Activated CD8-positive, alpha-beta memory T cell treated with anti-CD3 and anti-CD28 coated beads for 4 hours (primary cell): Measurements from ENCODE around the gene AGBL4.
"Not testable (repeated sequence)": the region's sequence is repeated elsewhere in the genome, so short reads cannot be mapped to it uniquely, and the experiment has no call there.

ENCODE experiments used
- DNase-seq, 2 donors: peaks; one replicate each; pipeline ENCODE4 v3.0.0-alpha.2; 2020; ENCODE audit warnings: low read depth in 2 of 2

AGBL4 gene

DNA sequence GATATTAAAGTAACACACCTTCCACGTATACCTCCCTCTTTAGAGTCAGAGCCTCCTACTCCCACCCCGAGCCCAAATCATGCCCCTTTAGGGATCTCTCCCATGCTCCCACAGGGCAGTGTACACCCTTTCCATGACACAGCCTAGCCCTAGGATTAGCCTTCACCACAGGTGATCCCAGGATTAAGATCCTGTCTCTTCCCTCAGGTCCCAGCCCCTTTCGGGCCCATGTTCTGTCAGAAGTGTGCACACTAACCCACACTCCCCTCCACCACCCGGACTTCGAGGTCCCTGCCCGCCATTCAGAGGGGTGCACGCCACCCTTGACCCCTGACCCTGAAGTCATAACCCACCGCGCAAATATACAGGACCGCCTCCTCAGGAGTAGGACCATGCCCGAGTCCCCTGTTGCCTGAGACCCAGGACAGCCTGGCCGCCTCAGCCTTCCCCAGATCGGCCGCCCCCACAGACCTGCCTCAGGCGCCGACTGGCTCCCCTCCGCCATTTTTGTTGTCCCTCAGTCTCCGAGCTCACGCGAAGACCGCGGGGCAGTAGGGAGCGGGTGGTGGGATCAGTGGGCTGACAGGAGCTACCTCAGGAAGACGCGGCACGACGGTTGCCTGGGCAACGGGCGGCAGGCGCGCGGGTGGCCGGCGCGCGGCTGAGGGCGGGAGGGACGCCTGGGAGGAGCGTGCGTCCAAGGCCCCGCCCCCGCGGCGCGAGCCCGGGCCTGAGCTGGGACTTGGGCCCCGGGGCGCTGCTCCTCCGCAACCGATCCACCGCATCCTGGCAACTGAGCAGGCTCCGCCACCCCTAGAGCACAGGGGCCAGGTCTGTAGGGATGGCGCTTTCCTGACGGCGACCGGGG lies at the start of gene AGBL4:
AGBL4 (minus strand) TSS at position 663 of the 868 bp plus-strand sequence.
- DNase-seq = no peak

DNA sequence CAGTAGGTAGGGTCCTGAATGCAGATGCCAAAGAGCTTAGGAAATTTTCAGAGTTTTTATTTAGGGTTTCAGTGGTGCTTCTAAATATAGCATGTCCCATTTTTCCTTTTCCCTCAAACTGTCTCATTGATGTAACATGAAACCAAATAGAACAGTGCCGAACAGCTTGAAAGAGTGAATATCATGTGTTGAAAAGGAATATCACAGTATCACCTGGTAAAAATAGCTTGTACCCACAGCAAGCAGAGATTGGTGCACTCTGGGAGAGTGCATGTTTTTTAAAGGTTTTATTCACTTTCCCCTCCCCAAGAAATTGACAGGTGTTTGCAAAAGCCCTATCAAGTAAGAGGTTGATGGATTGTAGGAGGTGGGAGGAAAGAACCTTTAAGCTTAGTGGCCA lies 43.1 kb upstream of the AGBL4 start:
- DNase-seq = no peak

DNA sequence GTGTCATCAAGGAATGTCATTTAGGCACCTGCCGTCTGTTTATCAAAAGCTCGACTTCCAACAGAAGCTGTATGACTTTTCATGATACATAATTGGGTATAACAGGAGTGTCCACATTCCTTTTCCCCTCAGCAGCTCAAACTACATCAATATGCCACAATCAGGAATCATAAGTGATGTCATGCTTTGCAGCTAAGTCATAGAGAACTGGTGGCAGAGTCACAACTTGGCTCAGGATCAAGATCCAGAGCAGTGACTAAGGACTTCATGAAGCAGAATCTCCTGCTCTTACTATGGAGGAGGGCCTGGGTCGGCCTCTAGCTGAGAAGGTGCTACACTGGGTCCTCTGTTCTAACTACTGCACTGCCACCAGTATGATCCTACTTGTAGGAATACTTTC lies 36.5 kb upstream of the AGBL4 start:
- DNase-seq = no peak

- DNase-seq = no peak
Measured at GRCh38 chr1:50048791-50049190, 25.0 kb upstream of the AGBL4 start.

DNA sequence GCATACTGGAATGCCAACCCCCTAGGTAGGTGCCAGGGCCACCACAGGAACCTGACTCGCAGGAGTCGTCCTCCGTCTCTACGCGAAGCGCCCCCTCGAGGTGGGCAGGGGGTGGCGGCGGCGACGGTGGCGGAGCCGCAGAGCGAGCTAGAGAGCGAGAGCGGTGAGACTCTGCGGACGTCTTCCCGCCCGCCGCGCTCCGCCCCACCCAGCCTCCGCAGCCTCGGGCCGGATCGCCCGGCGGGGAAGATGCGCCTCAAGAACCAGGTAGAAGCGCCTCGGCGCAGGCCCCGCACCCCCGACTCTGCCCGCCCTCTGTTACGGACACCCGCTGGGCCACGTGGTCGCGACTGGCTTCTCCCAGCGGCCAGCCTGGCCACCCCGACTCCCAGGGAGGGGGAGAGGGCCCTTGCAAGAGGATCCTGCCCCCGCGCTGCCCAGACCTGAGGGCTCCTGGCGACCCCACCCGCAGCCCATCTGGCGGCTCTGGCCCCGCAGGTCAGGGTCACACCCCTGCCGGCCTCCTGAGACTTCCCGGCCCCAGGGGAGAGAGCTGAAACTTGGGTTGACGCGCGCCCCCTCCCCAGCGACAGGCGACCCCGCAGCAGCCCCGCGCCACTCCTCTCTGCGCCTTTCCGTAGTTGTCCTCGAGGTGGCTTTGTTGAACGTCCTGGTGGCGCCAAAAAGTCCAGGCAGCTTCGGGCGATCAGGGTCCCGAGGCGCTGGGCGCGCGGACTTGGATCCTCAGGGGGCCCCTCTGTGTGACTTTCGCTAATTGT lies 24.4 kb upstream of the AGBL4 start:
- no peak for DNase-seq

DNA sequence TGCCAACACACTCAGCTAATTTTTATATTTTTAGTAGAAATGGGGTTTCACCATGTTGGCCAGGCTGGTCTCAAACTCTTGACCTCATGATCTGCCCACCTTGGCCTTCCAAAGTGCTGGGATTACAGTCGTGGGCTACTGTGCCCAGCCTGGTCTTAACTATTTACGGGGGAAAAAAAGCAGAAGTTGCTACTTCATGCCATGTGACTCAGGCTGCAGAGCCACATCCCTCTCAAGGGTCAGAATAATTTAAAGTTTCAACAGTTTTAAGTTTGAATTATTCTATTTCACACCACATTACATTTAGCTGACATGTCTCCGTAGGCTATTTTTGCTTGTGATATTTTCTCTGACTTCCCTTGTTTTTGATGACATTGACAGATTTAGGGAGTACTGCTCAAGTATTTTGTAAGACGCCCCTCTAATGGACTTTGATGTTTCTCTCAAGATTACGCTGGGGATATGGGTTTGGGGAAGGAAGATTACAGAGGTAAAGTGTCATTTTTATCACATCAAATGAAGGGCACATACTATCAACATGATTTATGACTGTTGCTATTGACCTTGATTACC lies 14.6 kb upstream of the AGBL4 start:
- no peak for DNase-seq

- no peak for DNase-seq
Measured at GRCh38 chr1:50027794-50028193, 4.0 kb upstream of the AGBL4 start.

GRCh38 chr1:49995734-49996133 lies 28.0 kb downstream of the AGBL4 start:
- no peak for DNase-seq

DNA sequence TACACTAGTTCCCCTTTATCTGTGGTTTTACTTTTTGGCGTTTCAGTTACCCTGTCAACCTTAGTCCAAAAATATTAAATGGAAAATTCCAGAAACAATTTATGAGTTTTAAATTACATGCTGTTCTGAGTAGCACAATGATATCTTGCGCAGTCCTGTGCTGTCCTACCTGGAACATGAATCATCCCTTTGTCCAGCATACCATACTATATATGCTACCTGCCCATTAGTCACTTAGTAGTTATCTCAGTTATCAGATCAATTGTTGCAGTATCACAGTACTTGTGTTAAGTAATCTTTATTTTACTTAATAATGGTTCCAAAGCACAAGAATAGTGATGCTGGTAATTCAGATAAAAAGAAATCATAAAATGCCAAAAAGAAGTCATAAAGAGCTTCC lies 52.7 kb downstream of the AGBL4 start:
- no peak for DNase-seq

GRCh38 chr1:49951385-49951784 lies 72.4 kb downstream of the AGBL4 start:
- no peak for DNase-seq

DNA sequence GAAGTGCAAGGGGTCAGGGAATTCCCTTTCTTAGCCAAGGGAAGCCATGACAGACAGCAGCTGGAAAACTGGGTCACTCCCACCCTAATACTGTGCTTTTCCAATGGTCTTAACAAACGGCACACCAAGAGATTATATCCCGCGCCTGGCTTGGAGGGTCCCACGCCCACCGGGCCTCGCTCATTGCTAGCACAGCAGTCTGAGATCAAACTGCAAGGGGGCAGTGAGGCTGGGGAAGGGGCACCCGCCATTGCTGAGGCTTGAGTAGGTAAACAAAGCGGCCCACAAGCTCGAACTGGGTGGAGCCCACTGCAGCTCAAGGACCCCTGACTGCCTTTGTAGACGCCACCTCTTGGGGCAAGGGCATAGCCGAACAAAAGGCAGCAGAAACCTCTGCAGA lies 108.5 kb downstream of the AGBL4 start:
- not testable (repeated sequence) for DNase-seq

DNA sequence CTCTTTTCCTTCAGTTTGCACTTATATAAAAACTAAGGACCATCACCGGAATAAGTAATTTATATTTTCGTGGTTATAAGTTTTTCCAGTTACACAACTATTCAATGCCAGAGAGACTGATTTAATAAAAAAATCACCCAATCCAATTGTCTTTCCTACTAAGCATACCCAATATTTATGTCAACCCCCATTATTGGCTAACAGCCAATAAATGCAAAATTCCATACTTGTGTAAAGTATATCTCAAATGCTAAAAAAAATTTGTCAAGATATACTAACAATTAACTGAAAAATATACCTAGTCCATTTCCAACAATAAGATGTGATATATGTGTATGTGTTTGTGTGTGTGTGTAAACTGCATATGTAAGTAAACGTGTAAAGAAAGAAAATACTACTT lies 117.4 kb downstream of the AGBL4 start:
- no peak for DNase-seq

DNA sequence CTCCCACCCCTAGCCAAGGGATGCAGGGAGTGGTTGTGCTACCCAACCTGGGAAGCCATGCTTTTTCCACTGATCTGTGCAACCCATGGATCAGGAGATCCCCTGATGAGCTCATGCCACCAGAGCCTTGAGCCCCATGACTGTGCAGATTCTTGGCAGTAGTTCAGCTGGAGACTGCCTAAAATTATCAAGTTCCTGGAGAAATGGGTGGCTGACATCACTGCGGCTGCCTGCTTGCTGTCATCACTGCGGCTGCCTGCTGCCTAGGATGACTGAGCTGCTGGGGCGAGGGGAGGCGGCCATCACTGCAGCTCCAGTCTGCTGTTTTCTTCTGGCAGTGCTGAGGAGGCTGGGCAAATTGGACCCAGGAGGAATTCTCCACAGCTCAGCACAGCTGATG lies 159.2 kb downstream of the AGBL4 start:
- DNase-seq = no peak

DNA sequence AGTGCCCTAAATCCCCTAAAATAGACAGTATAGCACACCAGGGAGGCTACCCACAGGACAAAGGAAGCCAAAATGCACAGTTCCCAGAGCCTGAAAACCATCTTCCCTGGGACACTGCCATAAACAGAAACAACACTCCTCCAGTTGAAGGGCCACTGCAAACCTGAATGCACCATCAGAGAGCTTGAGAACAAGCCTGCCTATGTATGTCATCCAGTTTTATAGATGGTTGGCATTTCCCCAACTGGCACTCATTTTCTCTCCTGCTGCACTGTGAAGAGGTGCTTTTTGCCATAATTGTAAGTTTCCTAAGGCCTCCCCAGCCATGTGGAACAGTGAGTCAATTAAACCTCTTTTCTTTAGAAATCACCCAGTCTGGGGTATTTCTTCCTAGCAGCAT lies 169.0 kb downstream of the AGBL4 start:
- no peak for DNase-seq

GRCh38 chr1:49842596-49842995 lies 181.2 kb downstream of the AGBL4 start:
- no peak for DNase-seq

DNA sequence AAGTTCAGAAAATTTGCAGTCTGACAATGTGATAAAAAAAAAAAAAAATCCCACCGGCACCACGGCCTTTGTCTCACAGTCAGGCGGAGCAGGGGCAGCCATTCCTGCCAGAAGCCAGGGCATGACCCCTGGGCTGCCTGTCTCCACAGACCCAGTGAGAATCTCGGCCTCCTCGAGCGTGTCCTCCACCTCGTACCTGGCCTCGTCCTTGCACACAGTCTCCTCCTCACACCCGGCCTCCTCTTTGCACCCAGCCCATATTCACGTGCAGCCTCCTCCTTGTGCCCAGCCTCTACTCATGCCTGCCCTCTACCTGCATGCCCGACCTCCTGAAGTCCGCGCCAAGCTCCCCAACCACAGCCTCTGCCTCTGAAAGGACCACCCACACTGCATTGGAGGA lies 182.0 kb downstream of the AGBL4 start:
- no peak for DNase-seq

DNA sequence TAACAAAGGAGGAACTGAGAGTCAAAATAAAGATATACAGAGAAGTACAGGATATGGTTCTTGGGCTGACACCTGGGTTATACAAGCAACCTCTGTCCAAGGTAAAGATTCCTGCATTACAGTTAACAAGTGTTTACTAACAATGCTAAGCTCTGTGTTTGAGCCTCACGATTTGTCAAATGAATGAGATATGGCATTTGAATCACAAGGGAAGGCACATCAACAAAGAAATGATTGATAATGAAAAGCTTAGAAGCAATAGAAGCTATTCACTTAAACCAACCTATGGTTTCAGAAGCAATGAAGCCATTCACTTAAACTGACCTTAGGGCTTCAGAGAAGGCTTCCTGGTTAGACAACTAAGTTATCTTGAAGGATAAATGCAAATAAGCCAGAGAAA lies 199.5 kb downstream of the AGBL4 start:
- DNase-seq = no peak

DNA sequence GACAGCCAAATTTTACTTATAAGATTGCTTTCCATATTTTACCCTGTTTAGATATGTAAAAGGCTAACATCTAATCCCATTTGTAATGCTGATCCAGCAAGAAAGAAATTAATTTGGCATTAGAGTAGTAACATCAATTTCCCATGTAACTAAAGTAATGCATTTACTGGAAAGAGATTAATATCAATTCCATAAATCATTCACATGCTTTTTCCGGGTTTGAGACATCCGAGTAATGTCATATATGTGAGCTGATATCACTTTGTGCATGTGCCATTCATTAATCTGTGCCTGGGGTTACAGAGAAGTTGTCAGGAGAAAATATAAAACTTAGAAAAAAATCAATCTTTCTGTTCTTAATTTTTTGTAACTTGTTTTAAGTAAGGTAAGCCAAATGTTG lies 206.1 kb downstream of the AGBL4 start:
- DNase-seq = no peak

- not testable (repeated sequence) for DNase-seq
Measured at GRCh38 chr1:49787013-49787412, 236.7 kb downstream of the AGBL4 start.

- DNase-seq = no peak
Measured at GRCh38 chr1:49765034-49765433, 258.7 kb downstream of the AGBL4 start.

DNA sequence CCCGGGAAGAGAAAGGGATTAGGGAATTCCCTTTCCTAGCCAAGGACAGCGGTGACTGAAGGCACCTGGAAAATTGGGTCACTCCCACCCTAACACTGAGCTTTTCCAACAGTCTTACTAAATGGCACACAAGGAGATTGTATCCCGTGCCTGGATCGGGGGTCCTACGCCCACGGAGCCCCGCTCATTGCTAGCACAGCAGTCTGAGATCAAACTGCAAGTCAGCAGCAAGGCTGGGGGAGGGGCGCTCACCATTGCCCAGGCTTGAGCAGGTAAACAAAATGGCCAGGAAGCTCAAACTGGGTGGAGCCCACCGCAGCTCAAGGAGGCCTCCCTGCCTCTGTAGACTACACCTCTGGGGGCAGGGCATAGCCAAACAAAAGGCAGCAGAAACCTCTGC lies 285.6 kb downstream of the AGBL4 start:
- not testable (repeated sequence) for DNase-seq

DNA sequence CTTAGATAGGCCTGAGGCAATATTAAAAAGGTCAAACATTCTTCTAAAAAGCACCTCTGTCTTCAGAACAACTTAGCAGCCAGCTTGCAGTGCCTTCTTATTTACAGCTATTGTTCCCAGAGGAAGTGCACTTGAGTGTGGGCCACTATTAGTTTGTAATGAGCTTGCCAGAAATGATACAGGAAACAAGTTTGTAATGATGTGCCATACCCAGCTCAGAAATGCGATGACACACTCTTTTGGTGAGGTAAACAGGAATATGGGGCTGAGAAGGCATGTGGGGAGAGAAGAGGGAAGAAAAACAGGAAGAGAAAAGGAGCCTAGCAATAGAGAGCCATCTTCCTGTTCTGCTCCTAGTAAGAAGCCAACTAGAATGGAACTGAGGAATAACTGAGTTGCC lies 295.4 kb downstream of the AGBL4 start:
- no peak for DNase-seq

- no peak for DNase-seq
Measured at GRCh38 chr1:49723662-49724061, 300.1 kb downstream of the AGBL4 start.
